Measurements from ENCODE around the gene DHX35.

DHX35 gene

DNA sequence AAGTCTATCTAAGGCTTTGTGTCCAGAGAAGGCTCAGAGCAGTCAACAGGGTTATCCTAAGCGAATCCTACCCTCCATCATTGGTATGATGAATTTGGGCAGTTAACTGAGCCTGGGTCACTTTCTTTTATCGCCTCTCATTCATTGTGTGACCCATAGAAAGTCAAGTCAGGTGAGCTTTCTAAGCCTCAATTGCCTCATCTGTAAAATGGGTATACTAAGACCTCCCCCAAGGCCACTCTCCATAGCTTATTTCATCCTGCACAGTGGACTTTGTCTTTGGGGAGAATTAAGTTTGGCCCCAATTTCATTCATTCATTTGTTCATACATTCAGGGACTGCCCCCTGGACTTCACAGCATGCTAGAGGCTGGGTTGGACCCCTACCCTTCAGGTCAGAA, 110.5 kb downstream of the DHX35 start (continued):
- no peak for TF ChIP-seq ZNF561 (tag by site-specific recombination; IDR thresholded peaks at IDR 0.05; ENCODE audit: borderline replicate concordance)
- TF ChIP-seq ZNF140 (tag by site-specific recombination; IDR thresholded peaks at IDR 0.05), result no peak
- no peak for TF ChIP-seq ZNF701 (tag by site-specific recombination; IDR thresholded peaks at IDR 0.05)

DNA sequence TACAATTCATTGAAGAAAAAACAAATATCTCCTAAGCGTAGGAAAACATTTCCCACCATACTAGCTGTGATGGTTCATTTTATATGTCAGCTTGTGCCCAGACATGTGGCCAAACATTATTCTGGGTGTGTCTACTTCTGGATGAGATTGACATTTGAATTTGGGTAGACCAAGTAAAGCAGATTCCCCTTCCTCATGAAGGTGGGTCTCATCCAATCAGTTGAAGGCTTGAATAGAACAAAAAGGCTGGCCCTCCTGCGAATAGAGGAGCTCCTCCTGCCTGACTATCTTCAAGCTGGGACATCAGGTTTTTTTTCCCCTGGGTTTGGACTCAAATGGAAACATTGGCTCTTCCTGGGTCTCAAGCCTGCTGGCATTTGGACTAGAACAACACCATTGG, 113.6 kb downstream of the DHX35 start:
- Histone ChIP-seq H3K27ac (ENCODE audit: extremely low read depth, low read depth, low read length) (no peak overlapping the region), H3K9me3 (ENCODE audit: control insufficient read depth, insufficient read depth, low read depth, low read length) (no peaks in the 10 kb centered on the region), H3K4me3 (ENCODE audit: low read depth, low read length) (no peak overlapping the region), H3K4me1 (ENCODE audit: control insufficient read depth, insufficient read depth, low read length) (no peaks in the 10 kb centered on the region), H3K36me3 (ENCODE audit: control insufficient read depth in 2 of 2, insufficient read depth in 1 of 2, low read length in 2 of 2) (no peaks in the 10 kb centered on the region)
- POLR2A ChIA-PET, result no interaction called here
- TF ChIP-seq ZNF16 (tag by site-specific recombination; IDR thresholded peaks at IDR 0.05; ENCODE audit: low read depth), result no peak
- peak; percentile 82 for TF ChIP-seq ZNF10 (tag by site-specific recombination; IDR thresholded peaks at IDR 0.05)
- CTCF ChIA-PET, result interaction anchor here (0.7 to 3.9 kb wide), 6 partner anchors 9 to 50 kb away, joined by 3 to 26 read pairs (median 4); no protein-coding TSS in a partner anchor

DNA sequence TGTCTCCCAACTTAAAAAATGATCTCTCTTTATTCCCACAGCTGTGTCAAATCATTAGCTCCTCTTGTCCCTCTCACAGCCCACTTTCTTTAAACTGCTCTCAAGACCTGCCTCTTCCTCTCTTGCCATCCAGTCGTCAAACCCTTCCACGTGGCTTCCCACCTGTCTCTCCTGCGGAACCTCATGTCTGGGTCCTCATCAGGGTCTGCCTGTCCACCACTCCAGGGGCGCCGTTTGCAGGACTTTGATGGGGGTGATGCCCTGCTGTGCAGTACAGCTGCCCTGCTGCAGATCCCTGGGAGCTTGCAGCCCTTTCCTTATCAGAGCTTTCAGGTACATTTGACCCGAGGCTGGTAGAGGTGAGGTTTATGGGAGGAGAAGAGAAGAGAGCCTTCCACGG, 114.8 kb downstream of the DHX35 start:
- ChIA-PET CTCF (interaction anchor here (0.6 to 3.9 kb wide), 5 partner anchors 8 to 184 kb away, joined by 3 to 26 read pairs (median 4); no protein-coding TSS in a partner anchor), POLR2A (no interaction called here)
- H3K27ac ChIP-seq (ENCODE audit: extremely low read depth, low read depth, low read length), result no peak overlapping the region
- no peak overlapping the region for H3K4me3 ChIP-seq (ENCODE audit: low read depth, low read length)
- no peaks in the 10 kb centered on the region for H3K4me1 ChIP-seq (ENCODE audit: control insufficient read depth, insufficient read depth, low read length)
- H3K36me3 ChIP-seq (ENCODE audit: control insufficient read depth in 2 of 2, insufficient read depth in 1 of 2, low read length in 2 of 2), result no peaks in the 10 kb centered on the region
- H3K9me3 ChIP-seq (ENCODE audit: control insufficient read depth, insufficient read depth, low read depth, low read length), result no peaks in the 10 kb centered on the region
- TF ChIP-seq, protein P1, sequence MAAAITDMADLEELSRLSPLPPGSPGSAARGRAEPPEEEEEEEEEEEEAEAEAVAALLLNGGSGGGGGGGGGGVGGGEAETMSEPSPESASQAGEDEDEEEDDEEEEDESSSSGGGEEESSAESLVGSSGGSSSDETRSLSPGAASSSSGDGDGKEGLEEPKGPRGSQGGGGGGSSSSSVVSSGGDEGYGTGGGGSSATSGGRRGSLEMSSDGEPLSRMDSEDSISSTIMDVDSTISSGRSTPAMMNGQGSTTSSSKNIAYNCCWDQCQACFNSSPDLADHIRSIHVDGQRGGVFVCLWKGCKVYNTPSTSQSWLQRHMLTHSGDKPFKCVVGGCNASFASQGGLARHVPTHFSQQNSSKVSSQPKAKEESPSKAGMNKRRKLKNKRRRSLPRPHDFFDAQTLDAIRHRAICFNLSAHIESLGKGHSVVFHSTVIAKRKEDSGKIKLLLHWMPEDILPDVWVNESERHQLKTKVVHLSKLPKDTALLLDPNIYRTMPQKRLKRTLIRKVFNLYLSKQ (tag by site-specific recombination; IDR thresholded peaks at IDR 0.05; ENCODE audit: borderline replicate concordance), result no peak

DNA sequence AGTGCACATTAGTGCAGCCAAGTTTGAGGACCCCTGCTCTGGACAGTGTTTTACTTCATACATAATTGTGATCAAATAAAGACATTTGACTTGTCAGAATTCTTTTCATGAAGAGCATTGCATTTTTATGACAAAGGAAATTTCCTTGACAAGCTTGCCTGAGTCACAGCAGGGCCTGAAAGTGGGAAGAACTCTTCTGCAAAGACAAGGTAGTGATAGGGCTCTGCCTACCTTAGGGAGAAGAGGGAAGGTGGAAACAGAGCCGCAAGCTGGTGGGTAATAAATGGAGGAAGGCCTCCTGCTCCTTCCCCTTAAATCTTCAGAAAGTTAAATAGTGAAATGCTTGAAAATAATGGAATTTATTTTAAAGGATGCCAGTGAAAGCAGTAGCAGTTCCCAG, 118.2 kb downstream of the DHX35 start:
- ChIA-PET CTCF (interaction anchor here (0.8 to 5.4 kb wide), 15 partner anchors 9 to 1954 kb away, joined by 3 to 83 read pairs (median 3); no protein-coding TSS in a partner anchor), POLR2A (no interaction called here)
- TF ChIP-seq ZSCAN30 (tag by site-specific recombination; IDR thresholded peaks at IDR 0.05) (no peak), ZNF791 (tag by site-specific recombination; IDR thresholded peaks at IDR 0.05) (no peak), ZNF626 (tag by site-specific recombination; IDR thresholded peaks at IDR 0.05) (no peak), ZBTB20 (tag by site-specific recombination; IDR thresholded peaks at IDR 0.05) (no peak), ZNF248 (tag by site-specific recombination; IDR thresholded peaks at IDR 0.05) (no peak), ZNF335 (tag by site-specific recombination; conservative IDR thresholded peaks at IDR 0.05) (no peak), ZNF843 (tag by site-specific recombination; IDR thresholded peaks at IDR 0.05) (no peak), ZNF677 (tag by site-specific recombination; IDR thresholded peaks at IDR 0.05) (no peak), ZNF223 (tag by site-specific recombination; IDR thresholded peaks at IDR 0.05) (no peak), ZNF707 (tag by site-specific recombination; IDR thresholded peaks at IDR 0.05) (no peak)

DNA sequence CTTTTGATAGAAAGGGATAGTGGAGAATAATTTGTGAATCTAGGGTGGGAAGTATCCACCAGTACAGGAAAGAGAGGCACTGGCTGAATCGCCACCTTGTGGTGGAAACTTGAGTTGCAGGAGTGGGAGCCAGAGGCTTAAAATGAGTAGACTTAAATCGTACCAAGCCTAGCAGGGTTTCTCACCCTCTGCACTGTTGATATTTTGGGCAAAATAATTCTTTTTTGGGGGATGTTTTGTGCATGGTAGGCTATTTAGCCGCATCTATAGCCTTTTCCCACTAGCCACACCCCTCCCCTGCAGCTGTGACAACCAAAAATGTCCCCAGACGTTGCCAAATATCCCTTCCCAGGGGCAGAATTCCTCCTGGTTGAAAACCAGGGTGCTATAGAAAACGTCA, 119.1 kb downstream of the DHX35 start:
- POLR2A ChIA-PET, result no interaction called here
- H3K27ac ChIP-seq (ENCODE audit: extremely low read depth, low read depth, low read length), result no peak overlapping the region
- no peaks in the 10 kb centered on the region for H3K9me3 ChIP-seq (ENCODE audit: control insufficient read depth, insufficient read depth, low read depth, low read length)
- H3K36me3 ChIP-seq (ENCODE audit: control insufficient read depth in 2 of 2, insufficient read depth in 1 of 2, low read length in 2 of 2), result no peaks in the 10 kb centered on the region
- CTCF ChIA-PET, result interaction anchor here (0.6 to 5.4 kb wide), 17 partner anchors 10 to 1953 kb away, joined by 3 to 83 read pairs (median 4); no protein-coding TSS in a partner anchor
- no peak overlapping the region for H3K4me3 ChIP-seq (ENCODE audit: low read depth, low read length)
- no peaks in the 10 kb centered on the region for H3K4me1 ChIP-seq (ENCODE audit: control insufficient read depth, insufficient read depth, low read length)
- TF ChIP-seq, protein P2, sequence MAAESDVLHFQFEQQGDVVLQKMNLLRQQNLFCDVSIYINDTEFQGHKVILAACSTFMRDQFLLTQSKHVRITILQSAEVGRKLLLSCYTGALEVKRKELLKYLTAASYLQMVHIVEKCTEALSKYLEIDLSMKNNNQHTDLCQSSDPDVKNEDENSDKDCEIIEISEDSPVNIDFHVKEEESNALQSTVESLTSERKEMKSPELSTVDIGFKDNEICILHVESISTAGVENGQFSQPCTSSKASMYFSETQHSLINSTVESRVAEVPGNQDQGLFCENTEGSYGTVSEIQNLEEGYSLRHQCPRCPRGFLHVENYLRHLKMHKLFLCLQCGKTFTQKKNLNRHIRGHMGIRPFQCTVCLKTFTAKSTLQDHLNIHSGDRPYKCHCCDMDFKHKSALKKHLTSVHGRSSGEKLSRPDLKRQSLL (tag by site-specific recombination; IDR thresholded peaks at IDR 0.05), result no peak
- TF ChIP-seq, protein P3, sequence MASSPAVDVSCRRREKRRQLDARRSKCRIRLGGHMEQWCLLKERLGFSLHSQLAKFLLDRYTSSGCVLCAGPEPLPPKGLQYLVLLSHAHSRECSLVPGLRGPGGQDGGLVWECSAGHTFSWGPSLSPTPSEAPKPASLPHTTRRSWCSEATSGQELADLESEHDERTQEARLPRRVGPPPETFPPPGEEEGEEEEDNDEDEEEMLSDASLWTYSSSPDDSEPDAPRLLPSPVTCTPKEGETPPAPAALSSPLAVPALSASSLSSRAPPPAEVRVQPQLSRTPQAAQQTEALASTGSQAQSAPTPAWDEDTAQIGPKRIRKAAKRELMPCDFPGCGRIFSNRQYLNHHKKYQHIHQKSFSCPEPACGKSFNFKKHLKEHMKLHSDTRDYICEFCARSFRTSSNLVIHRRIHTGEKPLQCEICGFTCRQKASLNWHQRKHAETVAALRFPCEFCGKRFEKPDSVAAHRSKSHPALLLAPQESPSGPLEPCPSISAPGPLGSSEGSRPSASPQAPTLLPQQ (tag by site-specific recombination; IDR thresholded peaks at IDR 0.05), result no peak
- TF ChIP-seq ZNF677 (tag by site-specific recombination; IDR thresholded peaks at IDR 0.05) (no peak), YY1 (tag by site-specific recombination; IDR thresholded peaks at IDR 0.05) (no peak), ZFHX2 (tag by site-specific recombination; conservative IDR thresholded peaks at IDR 0.05) (no peak), ZNF311 (tag by site-specific recombination; IDR thresholded peaks at IDR 0.05; ENCODE audit: borderline replicate concordance) (no peak), GLI4 (tag by site-specific recombination; IDR thresholded peaks at IDR 0.05) (no peak), ZNF664 (tag by site-specific recombination; IDR thresholded peaks at IDR 0.05) (no peak)

More for the DNA sequence above, 118.2 kb downstream of the DHX35 start:
- Histone ChIP-seq H3K4me1 (ENCODE audit: control insufficient read depth, insufficient read depth, low read length) (no peaks in the 10 kb centered on the region), H3K4me3 (ENCODE audit: low read depth, low read length) (no peak overlapping the region), H3K9me3 (ENCODE audit: control insufficient read depth, insufficient read depth, low read depth, low read length) (no peaks in the 10 kb centered on the region), H3K27ac (ENCODE audit: extremely low read depth, low read depth, low read length) (no peak overlapping the region), H3K36me3 (ENCODE audit: control insufficient read depth in 2 of 2, insufficient read depth in 1 of 2, low read length in 2 of 2) (no peaks in the 10 kb centered on the region)

Data from HEK293 (cell line).